Astrocyte (in vitro differentiated cells and primary cell): ENCODE results near the gene TP73. TPM values are rescaled to one million over a fixed set of nuclear protein-coding genes. Genes with fewer than 3 reads are reported as not detected.

Experiments used
- DNase-seq: peaks from one replicate; pipeline ENCODE4 v3.0.0-alpha.2; 2010; ENCODE audit warnings: low read depth
- FAIRE-seq: peaks from 2 replicates; lab custom pipeline; 2011; peaks lifted over from hg19 to GRCh38; lab: Jason Lieb, UNC
- H2AFZ ChIP-seq: 2 replicates; pipeline ENCODE4 v1.6.0; 2012; ENCODE audit warnings: low read depth, low read length, inconsistent platforms
- H3K27ac ChIP-seq: 2 replicates; pipeline ENCODE4 v1.5.1; 2011; ENCODE audit warnings: low read depth, low read length, inconsistent platforms
- H3K27me3 ChIP-seq: 2 replicates; pipeline ENCODE4 v1.6.0; 2011; ENCODE audit warnings: low read length, inconsistent platforms; ENCODE audit not compliant: insufficient read depth
- H3K36me3 ChIP-seq: 2 replicates; pipeline ENCODE4 v1.5.1; 2011; ENCODE audit warnings: low read length, inconsistent platforms; ENCODE audit not compliant: insufficient read depth
- H3K4me1 ChIP-seq: 2 replicates; pipeline ENCODE4 v1.5.1; 2011; ENCODE audit warnings: low read length, inconsistent platforms; ENCODE audit not compliant: insufficient read depth
- H3K4me2 ChIP-seq: 2 replicates; pipeline ENCODE4 v1.6.0; 2012; ENCODE audit warnings: low read length, inconsistent platforms
- H3K4me3 ChIP-seq: 2 replicates; pipeline ENCODE4 v1.5.1; 2011; ENCODE audit warnings: low read depth, mild to moderate bottlenecking, low read length, inconsistent platforms; ENCODE audit not compliant: insufficient read depth
- H3K79me2 ChIP-seq: 2 replicates; pipeline ENCODE4 v1.6.0; 2012; ENCODE audit warnings: mild to moderate bottlenecking, low read length, inconsistent platforms; ENCODE audit not compliant: insufficient read depth
- H3K9ac ChIP-seq: 2 replicates; pipeline ENCODE4 v1.6.0; 2012; ENCODE audit warnings: mild to moderate bottlenecking, low read length, inconsistent platforms
- H3K9me3 ChIP-seq: 2 replicates; pipeline ENCODE4 v1.5.1; 2012; ENCODE audit warnings: low read depth, mild to moderate bottlenecking, low read length, inconsistent platforms; ENCODE audit not compliant: insufficient read depth
- H4K20me1 ChIP-seq: 2 replicates; pipeline ENCODE4 v1.6.0; 2012; ENCODE audit warnings: low read length, inconsistent platforms; ENCODE audit not compliant: insufficient read depth
- H3K27ac Mint-ChIP-seq: one replicate; pipeline ENCODE4 v1.8.0; 2021; ENCODE audit warnings: mild to moderate bottlenecking, mixed read lengths; ENCODE audit not compliant: unreplicated experiment
- H3K27me3 Mint-ChIP-seq: one replicate; pipeline ENCODE4 v1.8.0; 2021; ENCODE audit warnings: low read depth, mixed read lengths; ENCODE audit not compliant: unreplicated experiment
- H3K36me3 Mint-ChIP-seq: one replicate; pipeline ENCODE4 v1.8.0; 2021; ENCODE audit warnings: low read depth, mixed read lengths; ENCODE audit not compliant: unreplicated experiment
- H3K4me1 Mint-ChIP-seq: one replicate; pipeline ENCODE4 v1.8.0; 2021; ENCODE audit warnings: low read depth, mixed read lengths; ENCODE audit not compliant: unreplicated experiment
- H3K4me3 Mint-ChIP-seq: one replicate; pipeline ENCODE4 v1.8.0; 2021; ENCODE audit warnings: mild to moderate bottlenecking, moderate library complexity, mixed read lengths; ENCODE audit not compliant: unreplicated experiment
- H3K9me3 Mint-ChIP-seq: one replicate; pipeline ENCODE4 v1.8.0; 2021; ENCODE audit warnings: mild to moderate bottlenecking, mixed read lengths; ENCODE audit not compliant: unreplicated experiment
- CTCF ChIP-seq: IDR thresholded peaks from 2 replicates; pipeline ENCODE4 v1.5.1; 2011; ENCODE audit warnings: low read depth, mild to moderate bottlenecking, inconsistent platforms, low read length, moderate library complexity; ENCODE audit not compliant: insufficient read depth
- EZH2 ChIP-seq: IDR thresholded peaks from 2 replicates; pipeline ENCODE4 v1.6.1; 2012; ENCODE audit warnings: mild to moderate bottlenecking, low read length, inconsistent platforms; ENCODE audit not compliant: insufficient read depth
- total RNA-seq: library from RNA; stranded (reverse); gene quantifications from 2 replicates; pipeline ENCODE4 v1.2.1, GENCODE V29; 2021

TP73 gene
- total RNA-seq, 1 donor from 2014 or later = 0.18 TPM

- Mint-ChIP-seq H3K27me3 (peaks cover 27% of the 10 kb centered on the region), H3K4me3 (no peak overlapping the region), H3K9me3 (no peaks in the 10 kb centered on the region), H3K4me1 (no peaks in the 10 kb centered on the region), H3K27ac (no peak overlapping the region), H3K36me3 (no peaks in the 10 kb centered on the region)
- Histone ChIP-seq H3K27me3 (peaks cover 18% of the 10 kb centered on the region), H4K20me1 (no peaks in the 10 kb centered on the region), H3K4me1 (no peaks in the 10 kb centered on the region), H3K79me2 (no peaks in the 10 kb centered on the region), H3K9me3 (no peaks in the 10 kb centered on the region), H3K4me3 (no peak overlapping the region), H3K36me3 (no peaks in the 10 kb centered on the region), H3K4me2 (no peak overlapping the region), H2AFZ (no peak overlapping the region), H3K9ac (no peak overlapping the region), H3K27ac (no peak overlapping the region)
- FAIRE-seq (no peak), DNase-seq (no peak)
- TF ChIP-seq CTCF (no peak), EZH2 (no peak)
Observed at GRCh38 chr1:3713840-3714239, 61.5 kb downstream of the TP73 start.

DNA sequence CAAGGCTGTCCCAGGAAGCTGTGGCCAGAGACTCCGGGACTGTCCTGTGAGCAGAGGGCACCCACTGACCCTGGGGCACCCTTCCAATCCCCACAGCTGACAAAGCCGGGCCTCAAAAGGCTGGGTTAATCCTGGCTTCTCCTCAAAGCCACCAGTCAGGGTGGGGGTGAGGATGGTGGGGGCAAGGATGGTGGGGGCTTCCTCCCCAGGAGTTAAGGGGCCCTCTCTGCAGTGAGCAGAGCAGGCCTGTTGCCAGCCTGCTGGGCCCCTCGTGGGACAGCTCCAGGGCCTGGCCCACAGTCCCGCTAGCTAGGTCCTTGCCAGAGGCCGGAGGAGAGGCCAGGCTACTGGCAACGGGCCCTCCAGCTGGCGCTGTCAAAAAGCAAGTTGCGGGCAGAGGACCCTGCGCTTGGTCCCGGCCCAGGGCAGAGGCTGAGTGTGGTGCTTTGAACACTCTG lies 62.0 kb downstream of the TP73 start:
- Mint-ChIP-seq H3K4me3 (no peak overlapping the region), H3K4me1 (no peaks in the 10 kb centered on the region), H3K36me3 (no peaks in the 10 kb centered on the region), H3K27me3 (peaks cover 23% of the 10 kb centered on the region), H3K27ac (no peak overlapping the region), H3K9me3 (no peaks in the 10 kb centered on the region)
- no peaks in the 10 kb centered on the region for H3K4me1 ChIP-seq
- H3K79me2 ChIP-seq = no peaks in the 10 kb centered on the region
- DNase-seq = no peak
- no peak overlapping the region for H3K4me2 ChIP-seq
- no peak overlapping the region for H2AFZ ChIP-seq
- no peak for FAIRE-seq
- H3K27ac ChIP-seq = no peak overlapping the region
- TF ChIP-seq EZH2 (no peak), CTCF (no peak)
- H4K20me1 ChIP-seq = no peaks in the 10 kb centered on the region
- H3K9me3 ChIP-seq = no peaks in the 10 kb centered on the region
- no peaks in the 10 kb centered on the region for H3K36me3 ChIP-seq
- peaks cover 16% of the 10 kb centered on the region for H3K27me3 ChIP-seq
- H3K4me3 ChIP-seq = no peak overlapping the region
- no peak overlapping the region for H3K9ac ChIP-seq

DNA sequence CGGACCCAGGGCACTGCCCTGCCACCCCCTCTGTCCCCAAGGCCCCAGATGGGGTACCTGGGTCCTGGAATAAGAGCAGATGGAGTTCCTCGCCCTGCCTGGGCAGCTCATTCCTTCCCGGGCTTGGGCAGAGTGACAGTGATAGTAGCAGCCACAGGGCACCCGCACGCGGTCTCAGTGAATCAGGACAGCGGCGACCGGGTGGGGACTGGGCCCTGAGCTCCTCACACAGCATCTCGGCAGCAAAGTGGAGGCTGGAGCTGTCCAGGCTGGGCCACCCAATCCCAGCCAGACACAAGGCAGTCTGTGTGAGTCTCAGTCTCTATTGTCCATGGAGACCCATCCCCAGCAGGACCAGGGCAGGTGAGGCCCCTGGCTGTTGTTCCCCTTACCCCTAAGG lies 62.5 kb downstream of the TP73 start:
- H3K4me3 Mint-ChIP-seq = no peak overlapping the region
- Histone ChIP-seq H3K27ac (no peak overlapping the region), H3K27me3 (peaks cover 11% of the 10 kb centered on the region), H3K9me3 (no peaks in the 10 kb centered on the region), H4K20me1 (no peaks in the 10 kb centered on the region), H3K4me1 (no peaks in the 10 kb centered on the region), H3K4me3 (no peak overlapping the region), H3K9ac (no peak overlapping the region), H3K4me2 (no peak overlapping the region), H2AFZ (no peak overlapping the region), H3K79me2 (no peaks in the 10 kb centered on the region), H3K36me3 (no peaks in the 10 kb centered on the region)
- H3K36me3 Mint-ChIP-seq = no peaks in the 10 kb centered on the region
- FAIRE-seq (no peak), DNase-seq (no peak)
- H3K27me3 Mint-ChIP-seq = peaks cover 22% of the 10 kb centered on the region
- TF ChIP-seq EZH2 (no peak), CTCF (no peak)
- H3K27ac Mint-ChIP-seq = no peak overlapping the region
- H3K9me3 Mint-ChIP-seq = no peaks in the 10 kb centered on the region
- no peaks in the 10 kb centered on the region for H3K4me1 Mint-ChIP-seq
